A673 (cell line): ENCODE results near the gene SEPTIN1.

ENCODE experiments used
- EZH2 ChIP-seq: fragments of 200-600 bp; sonication (generic); IDR thresholded peaks from 2 replicates; pipeline ENCODE4 v1.6.1; 2017; ENCODE audit warnings: borderline replicate concordance, low read depth, mild to moderate bottlenecking, mixed read lengths, antibody characterized with exemption, low read length; ENCODE audit not compliant: poor library complexity, severe bottlenecking
- TF ChIP-seq, protein P1 (sequence below): fragments of 300-800, 200-600 bp; sonication (generic); conservative IDR thresholded peaks from 2 replicates; pipeline ENCODE4 v1.5.1; 2017; ENCODE audit warnings: low read depth, mild to moderate bottlenecking, antibody characterized with exemption, low read length, moderate library complexity, mixed read lengths

DNA sequence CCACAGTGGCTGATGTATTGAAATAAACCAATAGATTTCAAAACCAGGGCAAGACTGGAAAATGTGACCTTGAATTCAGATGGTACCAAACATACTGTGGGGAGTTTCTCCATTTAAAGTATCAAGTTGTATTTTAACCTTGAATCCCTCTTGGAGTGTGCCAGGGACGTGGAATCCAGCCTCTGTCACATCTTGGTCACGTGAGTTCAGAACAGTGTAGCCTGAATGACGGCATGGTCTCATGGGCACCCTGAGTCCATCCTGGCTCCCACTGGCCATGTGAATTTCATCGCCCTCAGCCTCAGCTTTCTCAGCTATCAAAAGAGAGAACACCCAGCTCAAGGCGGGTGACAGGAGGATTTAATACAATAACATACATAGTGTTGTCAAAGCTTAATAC lies 31.8 kb upstream of the SEPTIN1 start:
- TF ChIP-seq, protein P1, sequence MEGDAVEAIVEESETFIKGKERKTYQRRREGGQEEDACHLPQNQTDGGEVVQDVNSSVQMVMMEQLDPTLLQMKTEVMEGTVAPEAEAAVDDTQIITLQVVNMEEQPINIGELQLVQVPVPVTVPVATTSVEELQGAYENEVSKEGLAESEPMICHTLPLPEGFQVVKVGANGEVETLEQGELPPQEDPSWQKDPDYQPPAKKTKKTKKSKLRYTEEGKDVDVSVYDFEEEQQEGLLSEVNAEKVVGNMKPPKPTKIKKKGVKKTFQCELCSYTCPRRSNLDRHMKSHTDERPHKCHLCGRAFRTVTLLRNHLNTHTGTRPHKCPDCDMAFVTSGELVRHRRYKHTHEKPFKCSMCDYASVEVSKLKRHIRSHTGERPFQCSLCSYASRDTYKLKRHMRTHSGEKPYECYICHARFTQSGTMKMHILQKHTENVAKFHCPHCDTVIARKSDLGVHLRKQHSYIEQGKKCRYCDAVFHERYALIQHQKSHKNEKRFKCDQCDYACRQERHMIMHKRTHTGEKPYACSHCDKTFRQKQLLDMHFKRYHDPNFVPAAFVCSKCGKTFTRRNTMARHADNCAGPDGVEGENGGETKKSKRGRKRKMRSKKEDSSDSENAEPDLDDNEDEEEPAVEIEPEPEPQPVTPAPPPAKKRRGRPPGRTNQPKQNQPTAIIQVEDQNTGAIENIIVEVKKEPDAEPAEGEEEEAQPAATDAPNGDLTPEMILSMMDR = no peak
- TF ChIP-seq EZH2 = no peak
